Thymus (tissue), 11 donors: ENCODE data around the gene OR2F2. TPM values are rescaled to one million over a fixed set of nuclear protein-coding genes. Genes with fewer than 3 reads are reported as not detected.

Source experiments
- DNase-seq, 9 donors: peaks; one replicate each; pipeline ENCODE4 v3.0.0-alpha.2; 2013; ENCODE audit warnings: low spot score in 9 of 9, low read depth in 6 of 9, missing footprints in 1 of 9
- H3K27ac ChIP-seq, 2 donors: one replicate each; pipeline ENCODE4 v1.5.1; 2013; ENCODE audit warnings: control low read depth in 1 of 2, low read depth in 1 of 2, low read length in 1 of 2, mild to moderate bottlenecking in 1 of 2, moderate library complexity in 1 of 2
- H3K27me3 ChIP-seq, 2 donors: one replicate each; pipeline ENCODE4 v1.5.1; 2013; ENCODE audit warnings: low read length in 1 of 2; ENCODE audit not compliant: control insufficient read depth in 2 of 2, insufficient read depth in 1 of 2
- H3K36me3 ChIP-seq, 2 donors: one replicate each; pipeline ENCODE4 v1.5.1; 2013; ENCODE audit warnings: low read length in 1 of 2, mild to moderate bottlenecking in 1 of 2, moderate library complexity in 1 of 2; ENCODE audit not compliant: control insufficient read depth in 2 of 2, insufficient read depth in 2 of 2
- H3K4me1 ChIP-seq, 2 donors: one replicate each; pipeline ENCODE4 v1.5.1; 2013; ENCODE audit warnings: low read length in 2 of 2; ENCODE audit not compliant: control insufficient read depth in 2 of 2, insufficient read depth in 2 of 2
- H3K4me3 ChIP-seq, 2 donors: one replicate each; pipeline ENCODE4 v1.5.1; 2013; ENCODE audit warnings: low read length in 2 of 2, control low read depth in 1 of 2, mild to moderate bottlenecking in 1 of 2
- H3K9me3 ChIP-seq, 2 donors: one replicate each; pipeline ENCODE4 v1.5.1; 2013; ENCODE audit warnings: low read length in 1 of 2, mild to moderate bottlenecking in 1 of 2; ENCODE audit not compliant: control insufficient read depth in 2 of 2, insufficient read depth in 1 of 2
- WGBS: extraction: QIAGEN DNeasy Blood & Tissue Kit; methylation state at CpG from one replicate; pipeline ENCODE4 v1.1.7; 2013; 5-methylcytosine and 5-hydroxymethylcytosine counted together
- polyA plus RNA-seq: library from polyadenylated mRNA; stranded (reverse); fragments of 200-250 nt; gene quantifications from one replicate; pipeline ENCODE4 v1.2.3, GENCODE V29; 2013
- total RNA-seq: library from RNA; stranded (reverse); fragments of 120-200 nt; gene quantifications from one replicate; pipeline ENCODE4 v1.2.4, GENCODE V29; 2013
- donor health status: healthy.

The OR2F2 gene
- total and polyA plus RNA-seq, 2 donors: not detected

- WGBS: 97% methylated on average over 5 of the region's 5 CpGs
- H3K36me3 ChIP-seq: no peaks in the 10 kb centered on the region
- no peaks in the 10 kb centered on the region for H3K4me1 ChIP-seq
- H3K27me3 ChIP-seq: no peaks in the 10 kb centered on the region
- H3K4me3 ChIP-seq: no peak overlapping the region
- H3K27ac ChIP-seq: no peak overlapping the region
- H3K9me3 ChIP-seq: no peaks in the 10 kb centered on the region
- DNase-seq: no peak
Measured at GRCh38 chr7:143983960-143984359, 48.9 kb downstream of the OR2F2 start.

Other genes starting within 250 kb of the OR2F2 start
- gene CTAGE6, start 177.5 kb upstream of the OR2F2 start, total RNA-seq: 0.28 TPM
- gene CTAGE6, start 177.5 kb upstream of the OR2F2 start, polyA plus RNA-seq: 0.27 TPM
- gene TCAF1, start 33.1 kb upstream of the OR2F2 start, total RNA-seq: 18.2 TPM
- gene TCAF1, start 33.1 kb upstream of the OR2F2 start, polyA plus RNA-seq: 13.6 TPM
- not detected for gene OR2F1, start 19.6 kb downstream of the OR2F2 start, total RNA-seq
- not detected for gene OR2F1, start 19.6 kb downstream of the OR2F2 start, polyA plus RNA-seq
- gene OR6B1, start 65.1 kb downstream of the OR2F2 start, total RNA-seq: not detected
- not detected for gene OR6B1, start 65.1 kb downstream of the OR2F2 start, polyA plus RNA-seq
- not detected for gene OR2A5, start 113.7 kb downstream of the OR2F2 start, total RNA-seq
- gene OR2A5, start 113.7 kb downstream of the OR2F2 start, polyA plus RNA-seq: 0.02 TPM
- not detected for gene OR2A25, start 134.6 kb downstream of the OR2F2 start, total RNA-seq
- 0.05 TPM for gene OR2A25, start 134.6 kb downstream of the OR2F2 start, polyA plus RNA-seq
- not detected for gene OR2A12, start 151.0 kb downstream of the OR2F2 start, total RNA-seq
- not detected for gene OR2A12, start 151.0 kb downstream of the OR2F2 start, polyA plus RNA-seq
- gene OR2A2, start 174.3 kb downstream of the OR2F2 start, total RNA-seq: not detected
- not detected for gene OR2A2, start 174.3 kb downstream of the OR2F2 start, polyA plus RNA-seq
- gene OR2A14, start 187.9 kb downstream of the OR2F2 start, total RNA-seq: not detected
- gene OR2A14, start 187.9 kb downstream of the OR2F2 start, polyA plus RNA-seq: not detected
- gene CTAGE4, start 248.2 kb downstream of the OR2F2 start, total RNA-seq: 0.28 TPM
- gene CTAGE4, start 248.2 kb downstream of the OR2F2 start, polyA plus RNA-seq: 0.62 TPM